Colonic mucosa (tissue), 4 donors: ENCODE results near the gene DRG1. TPM values are rescaled to one million over a fixed set of nuclear protein-coding genes. Genes with fewer than 3 reads are reported as not detected.
"Not testable (repeated sequence)": the region's sequence is repeated elsewhere in the genome, so short reads cannot be mapped to it uniquely, and the experiment has no call there.

Source experiments
- DNase-seq: peaks from one replicate; pipeline ENCODE4 v3.0.0-alpha.2; 2020
- H3K27ac ChIP-seq: fragments of 200-600 bp; one replicate; pipeline ENCODE4 v1.8.0; 2021
- H3K27me3 ChIP-seq: fragments of 200-600 bp; one replicate; pipeline ENCODE4 v1.8.0; 2021
- H3K36me3 ChIP-seq: fragments of 200-600 bp; one replicate; pipeline ENCODE4 v1.8.0; 2021
- H3K4me1 ChIP-seq: fragments of 200-600 bp; one replicate; pipeline ENCODE4 v1.8.0; 2021; ENCODE audit warnings: mild to moderate bottlenecking
- H3K4me3 ChIP-seq: fragments of 200-600 bp; one replicate; pipeline ENCODE4 v1.8.0; 2021
- H3K9ac ChIP-seq, 2 donors: one replicate each; pipeline ENCODE4 v1.7.0; 2013; ENCODE audit warnings: control low read depth in 2 of 2, low read depth in 2 of 2, low read length in 2 of 2
- H3K9me3 ChIP-seq: fragments of 200-600 bp; one replicate; pipeline ENCODE4 v1.8.0; 2021
- intact Hi-C: fragments of 100-400 bp; cut with DNase I; formaldehyde crosslinking; loops from one replicate; pipeline ENCODE4 v1.14.1; 2022
- total RNA-seq, 2 donors: library from RNA; stranded (reverse); fragmentation: NEBNext Ultra II Directional in 1 of 2; extraction: Animal tissue kit (Norgen Biotek cat#: 25700) in 1 of 2; gene quantifications; one replicate each; pipeline ENCODE4 v1.2.1, GENCODE V29; 2021
- TF ChIP-seq, protein P1 (sequence below): fragments of 200-600 bp; IDR thresholded peaks from one replicate; pipeline ENCODE4 v1.8.0; 2022; ENCODE audit warnings: antibody characterized with exemption, mild to moderate bottlenecking
- donor health status: healthy.
- donor health status: DM: no; HTN: no; CAD: no.
- donor health status: DM: no; HTN: no; CAD: no.

Gene DRG1
- total RNA-seq, 2 donors from 2014 or later = 43.8 to 48.9 TPM

GRCh38 chr22:31465307-31465706 lies 65.9 kb downstream of the DRG1 start:
- no peak for DNase-seq
- Histone ChIP-seq H3K9ac (no peak overlapping the region), H3K4me1 (no peaks in the 10 kb centered on the region), H3K27ac (no peak overlapping the region), H3K36me3 (peaks cover 12% of the 10 kb centered on the region), H3K9me3 (no peaks in the 10 kb centered on the region), H3K27me3 (no peaks in the 10 kb centered on the region), H3K4me3 (no peak overlapping the region)
- intact Hi-C loops = no loop called here
- TF ChIP-seq, protein P1, sequence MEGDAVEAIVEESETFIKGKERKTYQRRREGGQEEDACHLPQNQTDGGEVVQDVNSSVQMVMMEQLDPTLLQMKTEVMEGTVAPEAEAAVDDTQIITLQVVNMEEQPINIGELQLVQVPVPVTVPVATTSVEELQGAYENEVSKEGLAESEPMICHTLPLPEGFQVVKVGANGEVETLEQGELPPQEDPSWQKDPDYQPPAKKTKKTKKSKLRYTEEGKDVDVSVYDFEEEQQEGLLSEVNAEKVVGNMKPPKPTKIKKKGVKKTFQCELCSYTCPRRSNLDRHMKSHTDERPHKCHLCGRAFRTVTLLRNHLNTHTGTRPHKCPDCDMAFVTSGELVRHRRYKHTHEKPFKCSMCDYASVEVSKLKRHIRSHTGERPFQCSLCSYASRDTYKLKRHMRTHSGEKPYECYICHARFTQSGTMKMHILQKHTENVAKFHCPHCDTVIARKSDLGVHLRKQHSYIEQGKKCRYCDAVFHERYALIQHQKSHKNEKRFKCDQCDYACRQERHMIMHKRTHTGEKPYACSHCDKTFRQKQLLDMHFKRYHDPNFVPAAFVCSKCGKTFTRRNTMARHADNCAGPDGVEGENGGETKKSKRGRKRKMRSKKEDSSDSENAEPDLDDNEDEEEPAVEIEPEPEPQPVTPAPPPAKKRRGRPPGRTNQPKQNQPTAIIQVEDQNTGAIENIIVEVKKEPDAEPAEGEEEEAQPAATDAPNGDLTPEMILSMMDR = no peak

GRCh38 chr22:31474743-31475142 lies 75.3 kb downstream of the DRG1 start:
- no peak for DNase-seq
- H3K36me3 ChIP-seq = no peaks in the 10 kb centered on the region
- intact Hi-C loops = no loop called here
- no peaks in the 10 kb centered on the region for H3K4me1 ChIP-seq
- no peak overlapping the region for H3K4me3 ChIP-seq
- no peak overlapping the region for H3K27ac ChIP-seq
- H3K27me3 ChIP-seq = no peaks in the 10 kb centered on the region
- H3K9me3 ChIP-seq = no peaks in the 10 kb centered on the region
- TF ChIP-seq, protein P1 = no peak
- H3K9ac ChIP-seq = no peak overlapping the region

DNA sequence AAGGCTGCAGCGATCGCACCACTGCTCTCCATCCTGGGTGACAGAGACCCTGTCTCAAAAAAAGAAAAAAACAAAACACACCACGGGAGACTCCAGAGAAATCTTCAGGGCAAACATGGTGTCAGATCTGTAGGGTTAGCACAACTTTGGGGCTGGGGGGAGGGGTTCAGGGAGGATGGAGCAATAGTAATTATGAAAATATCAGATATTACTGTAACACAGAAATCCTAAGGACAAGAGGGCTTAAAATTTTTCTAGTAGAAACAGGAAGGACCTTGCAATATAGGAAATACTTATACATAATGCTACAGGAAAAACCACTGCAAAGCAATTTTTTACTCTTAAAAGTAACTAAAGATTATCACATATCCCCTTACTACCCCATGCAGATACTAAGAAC lies 76.4 kb downstream of the DRG1 start:
- Histone ChIP-seq H3K4me1 (no peaks in the 10 kb centered on the region), H3K36me3 (no peaks in the 10 kb centered on the region), H3K9me3 (no peaks in the 10 kb centered on the region)

GRCh38 chr22:31477329-31477728 lies 77.9 kb downstream of the DRG1 start:
- Histone ChIP-seq H3K27ac (no peak overlapping the region), H3K9me3 (no peaks in the 10 kb centered on the region), H3K4me3 (no peak overlapping the region), H3K27me3 (no peaks in the 10 kb centered on the region), H3K36me3 (no peaks in the 10 kb centered on the region), H3K4me1 (no peaks in the 10 kb centered on the region), H3K9ac (no peak overlapping the region)
- intact Hi-C loops = no loop called here
- no peak for DNase-seq
- TF ChIP-seq, protein P1 = no peak

More for the DNA sequence above, 76.4 kb downstream of the DRG1 start:
- TF ChIP-seq, protein P1 = no peak
- Histone ChIP-seq H3K4me3 (no peak overlapping the region), H3K9ac (no peak overlapping the region), H3K27ac (no peak overlapping the region), H3K27me3 (no peaks in the 10 kb centered on the region)
- no peak for DNase-seq
- intact Hi-C loops = no loop called here

DNA sequence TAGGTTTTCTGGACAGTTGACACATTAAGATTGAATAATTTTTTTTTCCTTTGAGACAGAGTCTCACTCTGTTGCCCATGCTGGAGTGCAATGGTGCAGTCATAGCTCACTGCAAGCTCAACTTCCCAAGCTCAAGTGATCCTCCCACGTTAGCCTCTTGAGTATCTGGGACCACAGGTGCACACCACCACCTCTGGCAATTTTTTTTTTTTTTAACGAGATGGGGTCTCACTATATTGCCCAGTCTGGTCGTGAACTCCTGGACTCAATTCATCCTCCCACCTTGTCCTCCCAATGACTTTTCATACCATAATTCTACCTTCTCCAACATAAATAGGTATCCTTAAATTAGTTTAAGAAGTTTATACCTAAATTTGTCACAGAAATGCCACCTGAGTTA lies 81.7 kb downstream of the DRG1 start:
- Histone ChIP-seq H3K4me1 (no peaks in the 10 kb centered on the region), H3K36me3 (no peaks in the 10 kb centered on the region), H3K27me3 (no peaks in the 10 kb centered on the region), H3K27ac (no peak overlapping the region), H3K9me3 (no peaks in the 10 kb centered on the region), H3K9ac (no peak overlapping the region), H3K4me3 (no peak overlapping the region)
- no peak for DNase-seq
- TF ChIP-seq, protein P1 = no peak
- intact Hi-C loops = no loop called here

DNA sequence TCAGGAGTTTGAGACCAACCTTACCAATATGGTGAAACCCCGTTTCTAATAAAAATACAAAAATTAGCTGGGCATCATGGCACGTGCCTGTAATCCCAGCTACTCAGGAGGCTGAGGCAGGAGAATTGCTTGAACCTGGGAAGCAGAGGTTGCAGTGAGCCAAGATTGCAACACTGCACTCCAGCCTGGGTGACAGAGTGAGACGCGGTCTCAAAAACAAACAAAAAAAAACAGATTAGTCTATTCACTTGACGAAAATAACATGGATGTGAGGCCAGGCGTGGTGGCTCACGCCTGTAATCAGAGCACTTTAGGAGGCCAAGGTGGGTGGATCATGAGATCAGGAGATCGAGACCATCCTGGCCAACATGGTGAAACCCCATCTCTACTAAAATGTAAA lies 83.1 kb downstream of the DRG1 start:
- H3K9me3 ChIP-seq, intact Hi-C loops, H3K4me3 ChIP-seq, DNase-seq, H3K9ac ChIP-seq, H3K4me1 ChIP-seq, H3K36me3 ChIP-seq, H3K27ac ChIP-seq, H3K27me3 ChIP-seq: not testable (repeated sequence)

Other genes with a start within 250 kb of the DRG1 start
- gene RNF185, start 239.4 kb upstream of the DRG1 start, total RNA-seq = 10 to 100 TPM; 28.1 to 32.3 TPM
- 100 to 1,000 TPM in 1 of 2 donors, 10 to 100 TPM in 1; 88.0 to 109 TPM for gene LIMK2, start 187.3 kb upstream of the DRG1 start, total RNA-seq
- gene PIK3IP1, start 107.1 kb upstream of the DRG1 start, total RNA-seq = 10 to 100 TPM in 1 of 2 donors, 1 to 10 TPM in 1; 8.4 to 15.1 TPM
- 10 to 100 TPM; 13.8 to 17.9 TPM for gene PATZ1, start 53.3 kb upstream of the DRG1 start, total RNA-seq
- 10 to 100 TPM; 25.2 to 25.4 TPM for gene EIF4ENIF1, start 90.2 kb downstream of the DRG1 start, total RNA-seq
- 10 to 100 TPM; 24.1 to 47.8 TPM for gene SFI1, start 96.9 kb downstream of the DRG1 start, total RNA-seq